NCI-H69 (cell line): ENCODE measurements around the gene NLRP9.

Experiments
- DNase-seq: peaks from one replicate; lab custom pipeline; 2025; lab: John Stamatoyannopoulos, UW

NLRP9 gene

DNA sequence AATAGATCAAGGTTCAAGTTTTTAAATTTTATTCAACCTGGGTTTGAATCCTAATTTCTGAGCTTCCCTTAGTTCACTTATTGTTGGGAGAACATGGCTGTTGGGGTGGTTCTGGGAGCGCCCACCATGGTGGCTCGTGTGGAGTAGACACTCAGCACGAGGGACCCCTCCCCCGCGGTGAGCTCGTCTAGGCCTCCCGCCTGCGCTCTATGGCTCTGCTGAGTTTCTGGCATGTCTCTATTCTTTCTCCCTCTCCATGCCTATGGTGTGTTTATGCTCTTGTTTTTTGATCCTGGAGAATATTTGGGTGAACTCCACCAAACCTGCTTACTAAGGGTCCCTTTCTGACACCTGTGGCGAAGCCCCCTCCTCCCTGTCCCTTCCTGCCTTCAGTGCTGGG is 64.7 kb downstream of the NLRP9 start:
- DNase-seq: peak; percentile 27

DNA sequence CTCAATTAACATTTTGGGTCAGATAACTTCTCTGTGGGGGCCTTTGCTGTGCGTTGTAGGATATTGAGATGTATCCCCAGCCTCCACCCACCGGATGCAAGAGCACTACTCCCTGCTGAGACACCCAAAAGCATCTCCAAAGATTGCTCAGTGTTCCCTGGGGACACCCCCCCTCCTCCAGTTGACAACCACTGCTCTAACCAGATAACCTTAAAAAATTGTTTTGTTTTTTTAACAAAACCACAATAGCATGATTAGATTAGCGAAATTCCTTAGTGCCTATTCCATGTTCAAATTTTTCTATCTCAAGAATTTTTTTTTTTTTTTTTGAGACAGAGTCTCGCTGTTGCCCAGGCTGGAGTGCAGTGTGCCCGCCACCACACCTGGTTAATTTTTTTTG is 65.8 kb downstream of the NLRP9 start:
- no peak for DNase-seq

DNA sequence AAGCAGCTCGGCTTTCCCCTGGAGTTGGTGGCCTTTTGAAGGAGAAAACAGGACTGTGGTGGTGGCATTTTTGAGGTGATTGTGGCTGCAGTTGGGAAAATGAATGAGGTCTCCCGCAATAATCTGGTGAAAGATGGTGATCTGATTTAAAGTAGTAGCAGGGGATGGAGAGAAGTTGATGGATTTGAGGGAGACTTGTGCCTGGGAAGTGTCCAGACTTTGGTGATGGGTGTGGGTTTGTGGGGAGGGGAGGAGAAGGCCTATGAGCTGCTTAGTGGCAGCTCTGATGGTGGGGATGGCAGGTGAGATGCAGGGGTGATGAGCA is 67.2 kb downstream of the NLRP9 start:
- no peak for DNase-seq

DNA sequence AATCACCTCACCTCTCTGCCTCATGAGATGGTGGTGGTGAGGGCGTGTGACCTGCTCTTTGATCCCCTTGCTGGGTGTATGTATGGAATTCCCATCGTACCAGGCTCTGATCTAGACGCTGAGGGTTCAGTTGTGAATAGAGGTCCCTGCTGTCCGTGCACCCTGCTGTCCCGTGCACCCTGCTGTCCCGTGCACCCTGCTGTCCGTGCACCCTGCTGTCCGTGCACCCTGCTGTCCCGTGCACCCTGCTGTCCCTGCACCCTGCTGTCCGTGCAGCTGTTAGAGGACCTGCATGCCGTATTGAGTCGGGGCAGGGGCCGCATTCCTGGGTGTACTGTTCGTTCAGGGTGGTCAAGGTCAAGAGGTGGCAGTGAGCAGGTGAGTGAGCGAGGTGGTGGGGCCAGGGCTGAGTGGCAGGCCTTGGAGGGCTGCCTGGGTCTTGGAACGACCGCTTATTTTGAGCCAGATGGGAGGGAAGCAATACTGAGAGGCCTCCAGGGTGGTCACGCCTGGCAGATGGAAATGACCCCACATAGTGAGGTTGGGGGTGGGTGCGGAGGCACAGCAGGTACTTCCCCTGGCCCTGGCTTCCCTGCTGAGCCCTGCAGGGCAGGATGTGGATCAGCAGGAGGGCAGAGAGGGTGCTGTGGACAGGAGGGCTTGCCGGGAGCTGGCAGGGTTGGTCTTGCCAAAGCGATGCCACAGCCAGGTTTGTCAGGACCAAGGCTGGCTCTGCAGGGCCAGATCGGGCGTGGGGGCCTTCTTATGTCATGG is 67.7 kb downstream of the NLRP9 start:
- DNase-seq: peak; percentile 44

DNA sequence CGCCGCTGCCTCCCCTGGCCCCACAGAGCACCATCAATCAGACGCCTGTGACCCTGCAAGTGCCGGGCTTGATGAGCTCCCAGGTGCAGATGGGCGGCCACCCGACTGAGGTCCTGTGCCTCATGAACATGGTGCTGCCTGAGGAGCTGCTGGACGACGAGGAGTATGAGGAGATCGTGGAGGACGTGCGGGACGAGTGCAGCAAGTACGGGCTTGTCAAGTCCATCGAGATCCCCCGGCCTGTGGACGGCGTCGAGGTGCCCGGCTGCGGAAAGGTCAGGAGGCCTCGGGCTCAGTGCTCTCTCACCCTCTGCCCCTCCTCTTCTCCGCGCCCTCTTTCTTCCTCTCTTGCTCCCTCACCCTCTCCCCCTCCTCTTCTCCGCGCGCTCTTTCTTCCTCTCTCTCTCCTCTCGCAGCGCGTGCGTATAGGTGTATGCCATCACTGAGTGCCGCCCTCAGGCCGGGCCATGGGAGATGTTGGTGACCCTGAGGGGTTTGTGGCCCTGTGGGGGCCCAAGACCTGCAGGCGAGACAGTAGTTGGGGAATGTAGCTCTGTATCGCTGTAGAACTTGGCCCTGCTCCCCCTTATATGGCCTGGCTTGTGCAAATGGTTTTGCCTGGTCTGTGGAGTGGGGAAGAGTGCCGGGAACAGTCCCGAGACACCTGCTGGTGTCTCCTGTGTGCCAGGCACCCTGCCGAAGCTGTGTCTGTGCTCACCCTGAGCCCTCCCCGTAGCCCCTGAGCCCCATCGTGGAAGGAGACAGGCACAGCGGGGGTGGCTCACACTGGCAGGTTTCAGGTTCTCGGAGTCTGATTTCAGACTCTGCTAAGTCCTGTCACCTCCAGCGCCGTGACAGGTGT is 68.6 kb downstream of the NLRP9 start:
- DNase-seq: no peak

DNA sequence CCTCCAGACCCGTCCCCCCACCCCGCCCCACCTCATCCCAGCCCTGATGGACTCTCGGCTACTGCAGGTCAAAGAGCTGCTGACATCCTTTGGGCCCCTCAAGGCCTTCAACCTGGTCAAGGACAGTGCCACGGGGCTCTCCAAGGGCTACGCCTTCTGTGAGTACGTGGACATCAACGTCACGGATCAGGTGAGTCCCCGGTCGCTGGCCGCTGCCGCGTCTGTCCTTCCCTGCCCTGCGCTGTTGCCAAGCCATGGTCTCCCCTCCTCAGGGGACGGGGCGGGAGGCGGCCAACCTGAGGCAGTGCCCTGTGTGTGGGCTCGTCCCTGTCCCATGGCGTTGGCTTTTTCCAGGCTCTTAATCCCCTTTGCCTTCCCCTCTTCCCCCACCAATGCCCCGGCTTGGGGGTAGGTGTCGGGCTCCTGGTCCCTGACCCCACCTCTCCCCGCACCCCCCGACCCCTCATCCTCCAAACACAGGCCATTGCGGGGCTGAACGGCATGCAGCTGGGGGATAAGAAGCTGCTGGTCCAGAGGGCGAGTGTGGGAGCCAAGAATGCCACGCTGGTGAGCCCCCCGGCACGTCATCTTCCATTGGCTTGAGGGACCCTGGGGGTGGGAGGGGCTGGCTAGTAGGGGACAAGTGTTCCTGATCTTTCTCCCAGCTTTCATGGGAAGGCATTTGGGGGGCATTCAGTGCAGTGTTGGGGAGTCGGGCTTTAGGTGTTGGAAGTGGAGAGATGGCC is 69.4 kb downstream of the NLRP9 start:
- DNase-seq: no peak

DNA sequence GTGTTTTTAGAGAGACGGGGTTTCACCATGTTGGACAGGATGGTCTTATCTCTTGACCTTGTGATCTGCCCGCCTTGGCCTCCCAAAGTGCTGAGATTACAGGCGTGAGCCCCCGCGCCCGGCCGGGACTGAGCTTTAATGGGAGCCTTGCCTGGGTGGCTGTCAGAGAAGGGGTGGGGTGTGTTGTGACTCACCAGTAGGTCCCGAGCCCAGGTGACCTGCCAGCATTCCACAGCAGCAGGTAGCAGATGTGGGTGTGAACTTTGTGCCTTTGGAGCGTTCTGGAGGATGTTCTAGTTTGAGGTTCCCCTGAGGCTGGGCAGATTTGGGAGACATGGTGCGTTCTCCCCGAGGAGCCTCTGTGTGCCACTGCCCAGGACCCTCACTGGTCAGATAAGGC is 70.2 kb downstream of the NLRP9 start:
- DNase-seq: no peak

DNA sequence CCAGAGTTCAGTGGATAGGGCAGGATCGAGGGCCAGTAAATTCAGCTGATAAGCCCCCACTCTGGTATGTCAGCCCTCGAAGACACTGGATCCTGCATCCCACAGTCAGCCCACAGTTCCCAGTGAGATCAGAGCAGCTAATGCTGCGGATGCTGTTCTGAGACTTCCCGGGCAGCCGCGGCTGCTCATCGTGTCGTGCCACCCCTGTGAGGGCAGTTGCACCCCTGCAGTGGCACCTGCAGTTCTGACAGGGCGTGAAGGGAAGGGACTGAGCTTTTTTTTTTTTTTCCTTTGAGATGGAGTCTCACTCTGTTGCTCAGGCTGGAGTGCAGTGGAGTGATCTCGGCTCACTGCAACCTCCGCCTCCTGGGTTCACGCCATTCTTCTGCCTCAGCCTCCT is 70.7 kb downstream of the NLRP9 start:
- DNase-seq: no peak

DNA sequence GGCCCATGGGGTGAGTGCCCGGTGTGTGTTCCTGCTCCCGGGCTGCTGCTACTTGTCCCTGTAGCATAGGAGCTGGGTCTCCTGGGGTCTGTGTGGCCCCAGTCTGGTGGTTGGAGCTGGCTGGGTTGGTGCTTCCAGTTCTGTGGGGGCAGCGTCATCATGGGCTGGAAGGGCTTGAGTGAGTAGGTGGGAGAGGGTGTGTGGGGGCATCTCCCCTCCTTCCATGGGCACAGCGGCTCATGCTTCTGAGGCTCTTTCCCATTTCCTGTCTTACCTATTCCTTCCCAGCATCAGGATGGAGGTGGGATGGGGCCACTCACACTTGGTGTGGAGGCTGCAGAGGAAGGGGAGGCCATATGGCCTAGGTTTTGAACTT is 71.2 kb downstream of the NLRP9 start:
- DNase-seq: no peak

DNA sequence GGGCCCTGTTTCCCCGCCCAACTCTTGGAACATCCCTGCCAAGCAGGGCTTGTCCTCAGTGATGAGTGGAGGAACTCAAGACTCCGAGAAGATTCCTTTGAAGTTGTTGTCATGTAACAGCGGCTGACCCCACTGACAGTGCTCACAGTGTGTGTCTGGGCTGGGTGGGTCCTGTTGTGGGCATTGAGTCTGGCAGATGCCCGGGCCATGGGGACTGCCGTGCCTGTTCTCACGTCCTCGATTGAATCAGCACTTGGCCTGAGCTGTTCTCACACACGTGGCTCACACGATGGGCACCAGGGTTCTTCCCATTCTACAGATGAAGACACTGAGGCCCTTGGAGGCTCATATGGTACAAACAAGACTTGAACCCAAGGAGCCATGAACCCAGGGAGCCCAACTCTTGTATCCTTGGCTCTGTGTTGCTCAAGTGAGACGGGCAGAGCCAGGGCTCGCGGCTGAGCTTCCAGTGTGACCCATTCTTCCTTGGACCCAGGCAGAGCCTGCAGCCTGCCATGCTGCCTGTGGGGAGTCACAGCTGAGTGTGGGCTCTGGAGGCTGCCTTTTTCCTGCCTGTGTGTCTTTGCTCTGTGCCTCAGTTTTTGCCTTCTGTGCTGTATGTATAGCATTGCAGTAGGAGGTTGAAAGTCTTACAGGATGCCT is 71.7 kb downstream of the NLRP9 start:
- DNase-seq: no peak

DNA sequence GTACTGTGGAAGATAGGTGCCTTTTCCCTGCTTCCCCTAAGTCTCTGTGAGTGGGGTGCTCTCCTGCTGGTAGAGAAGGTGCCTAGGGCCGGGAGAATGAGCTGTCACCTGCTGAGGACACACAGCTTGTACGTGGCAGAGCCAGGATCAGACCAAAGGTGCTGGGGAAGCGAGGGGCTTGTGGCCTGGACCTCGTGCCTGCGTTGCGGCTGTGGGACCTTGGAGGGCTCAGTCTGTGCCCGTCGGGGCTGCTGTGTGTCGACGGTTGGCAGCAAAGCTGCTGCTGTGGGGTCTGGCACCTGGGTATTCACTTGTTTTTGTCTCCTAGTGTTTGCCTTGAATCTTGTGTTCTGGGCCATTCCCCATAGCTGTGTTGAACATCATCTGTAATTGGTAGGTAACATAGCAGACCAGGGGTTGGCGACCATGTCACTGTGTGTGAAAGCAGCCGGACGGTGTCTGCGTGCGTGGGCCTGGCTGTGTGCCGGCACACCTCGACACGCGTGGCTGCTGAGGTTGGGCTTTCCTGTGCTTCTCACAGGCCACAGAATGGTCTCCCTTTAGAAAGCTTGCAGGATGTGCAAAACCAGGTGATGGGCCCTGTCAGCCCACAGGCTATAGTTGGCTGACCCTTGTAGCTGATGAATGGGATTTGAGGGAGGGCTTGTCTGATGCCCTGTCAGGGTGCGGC is 74.2 kb downstream of the NLRP9 start:
- no peak for DNase-seq

DNA sequence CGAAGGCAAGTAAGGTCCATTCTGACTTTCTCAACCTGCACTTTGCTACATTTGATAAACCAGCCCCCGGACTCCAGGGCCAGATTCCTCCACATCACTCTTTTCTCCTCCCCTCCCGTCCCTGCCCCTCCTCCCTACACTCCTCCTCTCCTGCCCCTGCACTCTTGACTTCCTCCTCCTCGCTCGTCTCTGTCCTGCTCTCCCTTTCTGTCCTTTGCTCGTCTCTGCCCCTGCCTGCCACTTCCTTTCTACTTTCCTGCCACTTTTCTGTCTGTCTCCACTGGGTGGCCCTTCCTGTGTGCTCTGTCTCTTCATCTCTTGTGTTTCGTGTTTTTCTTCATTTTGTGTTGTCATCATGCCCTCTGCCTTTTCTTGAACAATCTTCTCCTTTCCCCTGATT is 76.4 kb downstream of the NLRP9 start:
- DNase-seq: no peak

DNA sequence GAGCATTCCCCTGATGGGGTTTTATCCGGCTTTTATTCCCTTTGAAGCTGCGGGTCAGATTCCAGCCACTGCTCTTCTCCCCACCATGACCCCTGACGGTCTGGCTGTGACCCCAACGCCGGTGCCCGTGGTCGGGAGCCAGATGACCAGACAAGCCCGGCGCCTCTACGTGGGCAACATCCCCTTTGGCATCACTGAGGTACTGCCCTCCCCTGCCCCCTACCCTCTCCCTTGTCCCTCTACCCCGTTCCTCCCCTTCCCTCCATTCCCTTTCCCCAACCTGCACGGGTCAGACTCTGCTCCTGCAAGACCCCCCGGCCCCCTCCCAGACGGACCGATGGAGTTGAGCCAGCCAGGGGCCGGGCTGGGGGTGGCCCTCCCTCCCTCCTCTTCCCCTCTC is 77.2 kb downstream of the NLRP9 start:
- DNase-seq: no peak

DNA sequence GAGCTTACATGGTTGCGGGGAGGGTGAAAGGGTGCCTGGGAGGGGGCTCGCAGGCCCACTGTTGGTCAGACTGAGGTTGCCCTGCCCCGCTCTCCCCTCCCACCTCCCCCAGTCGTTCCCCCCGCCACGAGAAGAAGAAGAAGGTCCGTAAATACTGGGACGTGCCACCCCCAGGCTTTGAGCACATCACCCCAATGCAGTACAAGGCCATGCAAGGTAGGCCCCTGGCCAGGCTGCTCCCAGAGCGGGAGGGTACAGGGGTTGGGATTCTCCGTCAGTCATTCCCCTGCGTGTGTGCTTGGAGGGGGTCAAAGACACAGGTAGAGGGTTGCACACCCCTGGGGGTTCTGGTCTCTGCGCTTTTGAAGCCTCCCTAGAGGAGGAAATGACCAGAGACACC is 77.8 kb downstream of the NLRP9 start:
- DNase-seq: no peak

DNA sequence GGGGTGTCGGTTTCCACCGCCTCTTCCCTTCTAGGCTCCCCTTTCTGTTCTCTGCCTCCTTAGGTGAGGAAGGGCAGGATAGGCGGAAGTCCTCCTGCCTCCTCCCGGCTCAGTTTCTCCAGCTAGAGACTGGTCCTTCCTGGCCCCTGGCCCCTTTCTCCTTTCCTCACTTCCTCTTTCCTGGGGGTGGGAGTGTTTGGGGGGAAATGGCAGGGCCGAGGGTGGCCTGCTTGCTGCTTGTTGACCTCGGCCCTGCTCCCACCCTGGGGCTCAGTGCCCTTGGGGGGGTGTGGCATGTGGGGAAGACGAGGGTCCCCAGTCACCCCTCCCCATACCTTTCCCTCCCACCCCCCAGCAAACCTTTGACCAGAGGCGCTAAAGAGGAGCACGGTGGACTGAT is 78.4 kb downstream of the NLRP9 start:
- DNase-seq: no peak

DNA sequence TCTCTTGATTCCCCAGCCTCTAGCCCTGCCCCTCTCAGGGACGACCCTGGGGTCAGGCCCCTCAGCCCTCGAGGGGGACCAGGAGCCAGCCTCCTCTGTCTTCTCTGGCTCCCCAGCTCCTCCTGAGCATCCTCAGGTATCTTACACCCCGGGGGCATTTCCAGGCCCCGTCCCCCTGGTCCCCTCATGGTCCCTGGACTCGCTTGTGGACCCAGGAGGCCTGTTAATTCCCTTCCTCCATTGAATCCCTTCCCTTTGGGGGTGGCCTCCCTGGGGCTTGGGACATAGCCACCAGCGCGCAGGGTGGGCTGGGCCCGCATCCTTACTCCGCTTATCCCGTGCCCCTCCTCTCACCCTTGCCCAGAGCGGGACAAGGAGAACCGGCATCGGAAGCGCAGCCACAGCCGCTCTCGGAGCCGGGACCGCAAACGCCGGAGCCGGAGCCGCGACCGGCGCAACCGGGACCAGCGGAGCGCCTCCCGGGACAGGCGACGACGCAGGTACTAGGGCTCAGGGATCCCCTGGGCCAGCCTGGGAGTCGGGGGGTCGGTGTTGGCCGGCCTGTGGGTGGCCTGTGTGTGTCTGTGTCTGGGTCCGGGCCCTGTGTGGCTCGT is 79.2 kb downstream of the NLRP9 start:
- DNase-seq: no peak
